ENCODE measurements around the gene INPP5K. TPM values are rescaled to one million over a fixed set of nuclear protein-coding genes. Genes with fewer than 3 reads are reported as not detected.
"Not testable (repeated sequence)": the region's sequence is repeated elsewhere in the genome, so short reads cannot be mapped to it uniquely, and the experiment has no call there.

INPP5K gene
- total RNA-seq, 2 experiments from 2014 or later: 37.6 to 39.6 TPM

DNA sequence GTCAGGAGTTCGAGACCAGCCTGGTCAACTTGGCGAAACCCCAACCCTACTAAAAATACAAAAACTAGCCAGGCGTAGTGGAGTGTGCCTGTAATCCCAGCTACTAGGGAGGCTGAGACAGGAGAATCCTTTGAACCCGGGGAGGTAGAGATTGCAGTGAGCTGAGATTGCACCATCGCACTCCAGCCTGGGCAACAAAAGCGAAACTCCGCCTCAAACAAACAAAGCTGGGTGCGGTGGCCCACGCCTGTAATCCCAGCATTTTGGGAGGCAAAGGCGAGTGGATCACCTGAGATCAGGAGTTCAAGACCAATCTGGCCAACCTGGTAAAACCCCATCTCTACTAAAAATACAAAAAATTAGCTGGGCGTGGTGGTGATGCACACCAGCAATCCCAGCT is 62.7 kb downstream of the INPP5K start:
- POLR2A ChIA-PET: interaction anchor here (0.6 to 1.0 kb wide), 3 partner anchors 62 to 687 kb away, joined by 3 to 4 read pairs (median 3); partner anchors contain the start of gene INPP5K
- H3K27me3 Mint-ChIP-seq (ENCODE audit: low read depth); H3K27ac Mint-ChIP-seq; H3K9me3 Mint-ChIP-seq (ENCODE audit: insufficient read depth); ATAC-seq; DNase-seq: not testable (repeated sequence)
- H3K4me3 Mint-ChIP-seq: peak overlapping the region; percentile 12
- CTCF ChIA-PET: interaction anchor here (1.3 to 1.4 kb wide), 3 partner anchors 88 to 197 kb away, joined by 3 read pairs; no protein-coding TSS in a partner anchor
- H3K36me3 Mint-ChIP-seq (ENCODE audit: low read depth): peaks cover 36% of the 10 kb centered on the region
- H3K4me1 Mint-ChIP-seq (ENCODE audit: low read depth): peaks cover 37% of the 10 kb centered on the region

DNA sequence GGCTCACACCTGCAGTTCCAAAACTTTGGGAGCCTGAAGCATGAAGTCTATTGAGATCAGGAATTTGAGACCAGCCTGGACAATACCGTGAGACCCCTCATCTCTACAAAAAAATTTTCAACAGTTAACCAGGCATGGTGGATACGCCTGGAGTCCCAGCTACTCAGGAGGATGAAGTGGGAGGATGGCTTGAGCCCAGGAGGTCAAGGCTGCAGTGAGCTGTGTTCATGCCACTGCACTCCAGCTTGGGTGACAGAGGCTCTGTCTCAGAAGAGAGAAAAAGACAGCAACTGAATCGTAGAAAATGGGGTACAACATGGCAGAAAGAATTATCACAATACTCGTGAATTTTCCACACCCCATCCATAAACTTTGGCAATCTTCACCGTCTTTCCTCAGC is 63.6 kb downstream of the INPP5K start:
- DNase-seq: no peak
- no peak overlapping the region for H3K4me3 Mint-ChIP-seq
- ChIA-PET CTCF (interaction anchor here (1.4 kb wide), 1 partner anchor 88 kb away, joined by 3 read pairs; no protein-coding TSS in a partner anchor), POLR2A (interaction anchor here (0.6 to 0.7 kb wide), 2 partner anchors 9 to 60 kb away, joined by 3 read pairs; no protein-coding TSS in a partner anchor)
- H3K27me3 Mint-ChIP-seq (ENCODE audit: low read depth): peaks cover 6% of the 10 kb centered on the region
- H3K9me3 Mint-ChIP-seq (ENCODE audit: insufficient read depth): no peaks in the 10 kb centered on the region
- H3K4me1 Mint-ChIP-seq (ENCODE audit: low read depth): peaks cover 38% of the 10 kb centered on the region
- no peak for ATAC-seq
- H3K27ac Mint-ChIP-seq: no peak overlapping the region
- peaks cover 36% of the 10 kb centered on the region for H3K36me3 Mint-ChIP-seq (ENCODE audit: low read depth)

DNA sequence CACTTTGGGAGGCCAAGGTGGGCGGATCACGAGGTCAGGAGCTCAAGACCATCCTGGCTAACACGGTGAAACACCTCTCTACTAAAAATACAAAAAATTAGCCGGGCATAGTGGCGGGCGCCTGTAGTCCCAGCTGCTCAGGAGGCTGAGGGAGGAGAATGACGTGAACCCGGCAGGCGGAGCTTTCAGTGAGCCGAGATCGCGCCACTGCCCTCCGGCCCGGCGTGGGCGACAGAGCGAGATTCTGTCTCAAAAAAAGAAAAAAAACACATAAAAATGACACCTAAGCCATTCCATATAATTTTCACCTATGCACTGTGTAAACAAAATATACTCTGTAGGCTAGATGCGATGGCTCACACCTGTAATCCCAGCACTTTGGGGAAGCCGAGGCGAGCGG is 66.2 kb downstream of the INPP5K start:
- DNase-seq; H3K27me3 Mint-ChIP-seq (ENCODE audit: low read depth); H3K4me3 Mint-ChIP-seq; ATAC-seq; H3K9me3 Mint-ChIP-seq (ENCODE audit: insufficient read depth); H3K27ac Mint-ChIP-seq; POLR2A ChIA-PET: not testable (repeated sequence)
- Mint-ChIP-seq H3K36me3 (ENCODE audit: low read depth) (peaks cover 38% of the 10 kb centered on the region), H3K4me1 (ENCODE audit: low read depth) (peaks cover 38% of the 10 kb centered on the region)
- CTCF ChIA-PET: interaction anchor here (1.0 to 1.2 kb wide), 2 partner anchors 85 to 219 kb away, joined by 3 read pairs; no protein-coding TSS in a partner anchor

DNA sequence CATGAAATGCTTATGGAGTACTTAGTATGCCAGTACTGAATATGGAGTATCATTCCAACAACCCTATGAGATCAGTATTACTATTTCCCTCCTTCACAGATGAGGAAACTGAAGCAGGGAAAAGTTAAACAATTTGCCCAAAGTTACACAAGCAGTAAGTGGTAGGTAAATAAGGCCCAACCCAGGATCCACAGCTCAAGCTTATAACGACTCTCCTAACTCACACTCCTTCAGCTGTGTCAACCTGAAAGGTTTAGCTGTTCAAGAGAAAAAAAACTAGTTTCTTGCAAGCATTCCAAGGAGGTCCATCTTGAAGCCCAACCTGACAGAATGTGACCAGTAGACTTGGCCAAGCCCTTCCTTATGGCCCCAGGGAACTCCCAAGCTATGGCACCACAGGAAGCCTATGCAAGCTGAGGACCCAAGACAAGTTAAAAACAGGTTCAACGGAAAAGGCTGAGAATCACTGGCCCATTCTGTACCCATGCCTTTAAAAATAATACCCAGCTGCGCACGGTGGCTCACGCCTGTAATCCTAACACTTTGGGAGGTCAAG is 66.9 kb downstream of the INPP5K start:
- Mint-ChIP-seq H3K36me3 (ENCODE audit: low read depth) (peaks cover 35% of the 10 kb centered on the region), H3K4me3 (no peak overlapping the region), H3K27ac (no peak overlapping the region), H3K27me3 (ENCODE audit: low read depth) (no peaks in the 10 kb centered on the region), H3K9me3 (ENCODE audit: insufficient read depth) (no peaks in the 10 kb centered on the region), H3K4me1 (ENCODE audit: low read depth) (peaks cover 31% of the 10 kb centered on the region)
- POLR2A ChIA-PET: no interaction called here
- DNase-seq (no peak), ATAC-seq (no peak)
- CTCF ChIA-PET: interaction anchor here (1.2 kb wide), 1 partner anchor 84 kb away, joined by 3 read pairs; no protein-coding TSS in a partner anchor

DNA sequence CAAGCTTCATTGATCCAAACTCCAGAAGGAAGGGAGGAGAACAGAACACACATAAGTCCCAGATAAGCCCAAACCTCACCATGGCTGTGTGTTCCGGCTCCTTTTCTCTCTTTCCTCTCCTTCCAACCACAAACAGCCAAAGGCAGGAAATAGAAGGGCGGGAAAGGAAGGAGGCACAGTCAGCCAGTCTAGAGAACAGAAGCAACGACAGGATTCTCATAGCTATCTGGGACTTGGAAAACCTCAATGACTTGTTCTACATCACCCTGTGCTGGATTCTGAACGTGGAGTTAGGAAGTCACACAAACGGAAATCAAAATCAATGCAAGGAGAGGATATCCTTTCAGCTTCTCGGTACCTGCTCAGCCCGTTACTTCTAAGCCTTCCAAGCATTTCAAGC is 69.4 kb downstream of the INPP5K start:
- H3K9me3 Mint-ChIP-seq (ENCODE audit: insufficient read depth): no peaks in the 10 kb centered on the region
- H3K4me1 Mint-ChIP-seq (ENCODE audit: low read depth): peaks cover 15% of the 10 kb centered on the region
- H3K36me3 Mint-ChIP-seq (ENCODE audit: low read depth): peaks cover 20% of the 10 kb centered on the region
- ATAC-seq (no peak), DNase-seq (no peak)
- POLR2A ChIA-PET: interaction anchor here (0.6 to 1.1 kb wide), 2 partner anchors 8 to 114 kb away, joined by 4 to 5 read pairs; no protein-coding TSS in a partner anchor
- no peaks in the 10 kb centered on the region for H3K27me3 Mint-ChIP-seq (ENCODE audit: low read depth)
- H3K27ac Mint-ChIP-seq: peak overlapping the region; percentile 25
- CTCF ChIA-PET: interaction anchor here (0.9 kb wide), 1 partner anchor 82 kb away, joined by 3 read pairs; no protein-coding TSS in a partner anchor
- no peak overlapping the region for H3K4me3 Mint-ChIP-seq

DNA sequence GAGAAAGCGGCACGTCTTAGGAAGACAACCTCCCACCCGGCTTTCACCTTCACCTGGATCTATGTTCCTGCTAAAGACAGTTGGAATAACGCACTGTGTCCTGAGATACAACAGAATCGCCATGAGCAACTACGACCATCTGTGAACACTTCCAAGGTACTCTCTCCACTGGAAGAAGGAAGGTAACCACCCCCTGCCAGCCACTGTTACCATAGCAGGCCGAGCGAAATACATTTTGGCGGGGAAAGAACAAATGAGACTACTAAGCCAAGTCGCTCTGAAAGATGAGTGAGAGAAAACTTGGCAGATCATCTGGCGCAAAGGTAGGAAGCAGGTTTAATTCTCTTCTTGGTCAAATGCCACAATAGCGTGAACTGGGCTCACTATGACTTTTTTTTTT is 70.2 kb downstream of the INPP5K start:
- ATAC-seq (no peak), DNase-seq (no peak)
- ChIA-PET CTCF (interaction anchor here (0.9 kb wide), 1 partner anchor 81 kb away, joined by 3 read pairs; no protein-coding TSS in a partner anchor), POLR2A (interaction anchor here (1.1 kb wide), 1 partner anchor 9 kb away, joined by 4 read pairs; no protein-coding TSS in a partner anchor)
- H3K9me3 Mint-ChIP-seq (ENCODE audit: insufficient read depth): no peaks in the 10 kb centered on the region
- H3K4me3 Mint-ChIP-seq: no peak overlapping the region
- no peaks in the 10 kb centered on the region for H3K27me3 Mint-ChIP-seq (ENCODE audit: low read depth)
- peaks cover 14% of the 10 kb centered on the region for H3K36me3 Mint-ChIP-seq (ENCODE audit: low read depth)
- H3K4me1 Mint-ChIP-seq (ENCODE audit: low read depth): peaks cover 13% of the 10 kb centered on the region
- H3K27ac Mint-ChIP-seq: no peak overlapping the region

DNA sequence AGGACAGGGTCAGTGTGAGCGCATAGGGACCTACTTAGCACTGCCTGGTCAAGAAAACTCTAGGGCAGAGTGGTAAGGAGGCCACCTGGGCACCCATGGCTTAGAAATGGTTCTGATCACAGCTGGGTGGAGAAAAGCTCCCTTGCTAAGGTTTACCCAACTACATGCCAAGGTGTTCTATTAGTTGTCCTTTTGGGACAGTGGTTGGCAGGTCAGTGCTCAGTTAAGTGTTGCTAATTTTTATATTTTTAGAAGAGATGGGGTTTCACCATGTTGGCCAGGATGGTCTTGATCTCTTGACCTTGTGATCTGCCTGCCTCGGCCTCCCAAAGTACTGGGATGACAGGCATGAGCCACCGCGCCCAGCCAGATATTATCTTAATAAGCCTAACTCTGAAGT is 70.7 kb downstream of the INPP5K start:
- peaks cover 14% of the 10 kb centered on the region for H3K36me3 Mint-ChIP-seq (ENCODE audit: low read depth)
- not testable (repeated sequence) for H3K4me3 Mint-ChIP-seq; DNase-seq; H3K9me3 Mint-ChIP-seq (ENCODE audit: insufficient read depth); H3K27me3 Mint-ChIP-seq (ENCODE audit: low read depth); ATAC-seq; H3K27ac Mint-ChIP-seq
- peaks cover 13% of the 10 kb centered on the region for H3K4me1 Mint-ChIP-seq (ENCODE audit: low read depth)
- CTCF ChIA-PET: interaction anchor here (1.1 kb wide), 1 partner anchor 87 kb away, joined by 5 read pairs; no protein-coding TSS in a partner anchor
- POLR2A ChIA-PET: interaction anchor here (1.1 kb wide), 1 partner anchor 9 kb away, joined by 4 read pairs; no protein-coding TSS in a partner anchor

Other genes starting within 250 kb of the INPP5K start
- not detected for gene BHLHA9, start 246.2 kb downstream of the INPP5K start, total RNA-seq
- 1 to 10 TPM in 1 of 2 experiments, under 1 TPM in 1; 0.78 to 1.3 TPM for gene TRARG1, start 236.9 kb downstream of the INPP5K start, total RNA-seq
- 100 to 1,000 TPM; 393 to 414 TPM for gene YWHAE, start 116.4 kb downstream of the INPP5K start, total RNA-seq
- gene CRK, start 60.4 kb downstream of the INPP5K start, total RNA-seq: 10 to 100 TPM; 15.7 to 17.7 TPM
- 10 to 100 TPM; 18.5 to 21.8 TPM for gene MYO1C, start 23.9 kb downstream of the INPP5K start, total RNA-seq
- 10 to 100 TPM; 44.6 to 47.3 TPM for gene PITPNA, start 46.2 kb upstream of the INPP5K start, total RNA-seq
- under 1 TPM; 0.55 to 0.68 TPM for gene SLC43A2, start 112.2 kb upstream of the INPP5K start, total RNA-seq
- 1 to 10 TPM; 4.5 to 5.3 TPM for gene SCARF1, start 129.1 kb upstream of the INPP5K start, total RNA-seq
- gene RILP, start 133.3 kb upstream of the INPP5K start, total RNA-seq: 1 to 10 TPM; 6.2 to 6.5 TPM
- 100 to 1,000 TPM; 309 to 321 TPM for gene PRPF8, start 168.3 kb upstream of the INPP5K start, total RNA-seq
- under 1 TPM in 1 of 2 experiments, not detected in 1; 0.13 TPM for gene TLCD2, start 193.8 kb upstream of the INPP5K start, total RNA-seq
- gene WDR81, start 208.1 kb upstream of the INPP5K start, total RNA-seq: 10 to 100 TPM; 29.4 to 30.8 TPM
- under 1 TPM; 0.16 to 0.31 TPM for gene SERPINF2, start 226.3 kb upstream of the INPP5K start, total RNA-seq
- gene SERPINF1, start 245.4 kb upstream of the INPP5K start, total RNA-seq: 1 to 10 TPM; 3.9 to 6.0 TPM